ENCODE measurements around the gene AMN. TPM values are rescaled to one million over a fixed set of nuclear protein-coding genes. Genes with fewer than 3 reads are reported as not detected.

Gene AMN
- total RNA-seq (2021): 5.6 and 6.7 TPM in 2 replicates
- Bru-seq, nascent RNA: percentile 25 among the genes with signal in this experiment
- BruChase-seq, experiment 1, labeled RNA remaining after a 2-hour chase: percentile 35 among the genes with signal in this experiment
- BruChase-seq, experiment 2, labeled RNA remaining after a 6-hour chase: percentile 53 among the genes with signal in this experiment
- long read RNA-seq, partial matches to known transcripts: 8 of 11 reads
- long read RNA-seq, other reads (novel, unspliced or antisense): 3 of 11 reads

- intact Hi-C loops (cut with micrococcal nuclease; ENCODE audit: unreplicated experiment): no loop called here
- DNase-seq (ENCODE audit: low spot score): no peak
- Histone ChIP-seq H3K27me3 (replicated peaks; ENCODE audit: insufficient read depth, low read depth, low read length, poor library complexity) (peaks cover 11% of the 10 kb centered on the region), H3K4me1 (ENCODE audit: insufficient read depth, low read length, poor library complexity, severe bottlenecking) (no peaks in the 10 kb centered on the region), H3K27ac (ENCODE audit: low read depth, low read length, poor library complexity, severe bottlenecking) (no peak within 1 kb of the TSS), H3K9me3 (ENCODE audit: low read depth, low read length, poor library complexity, severe bottlenecking) (no peaks in the 10 kb centered on the region), H3K4me3 (ENCODE audit: low read depth, low read length, poor library complexity, severe bottlenecking) (peak within 1 kb of the TSS; percentile 34), H3K36me3 (ENCODE audit: insufficient read depth, low read length, poor library complexity, severe bottlenecking) (no peaks in the 10 kb centered on the region)
- no peak for TF ChIP-seq EZH2 (IDR thresholded peaks at IDR 0.05; ENCODE audit: borderline replicate concordance, low read depth, low read length, poor library complexity, severe bottlenecking)
- TF ChIP-seq, protein P1, sequence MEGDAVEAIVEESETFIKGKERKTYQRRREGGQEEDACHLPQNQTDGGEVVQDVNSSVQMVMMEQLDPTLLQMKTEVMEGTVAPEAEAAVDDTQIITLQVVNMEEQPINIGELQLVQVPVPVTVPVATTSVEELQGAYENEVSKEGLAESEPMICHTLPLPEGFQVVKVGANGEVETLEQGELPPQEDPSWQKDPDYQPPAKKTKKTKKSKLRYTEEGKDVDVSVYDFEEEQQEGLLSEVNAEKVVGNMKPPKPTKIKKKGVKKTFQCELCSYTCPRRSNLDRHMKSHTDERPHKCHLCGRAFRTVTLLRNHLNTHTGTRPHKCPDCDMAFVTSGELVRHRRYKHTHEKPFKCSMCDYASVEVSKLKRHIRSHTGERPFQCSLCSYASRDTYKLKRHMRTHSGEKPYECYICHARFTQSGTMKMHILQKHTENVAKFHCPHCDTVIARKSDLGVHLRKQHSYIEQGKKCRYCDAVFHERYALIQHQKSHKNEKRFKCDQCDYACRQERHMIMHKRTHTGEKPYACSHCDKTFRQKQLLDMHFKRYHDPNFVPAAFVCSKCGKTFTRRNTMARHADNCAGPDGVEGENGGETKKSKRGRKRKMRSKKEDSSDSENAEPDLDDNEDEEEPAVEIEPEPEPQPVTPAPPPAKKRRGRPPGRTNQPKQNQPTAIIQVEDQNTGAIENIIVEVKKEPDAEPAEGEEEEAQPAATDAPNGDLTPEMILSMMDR (conservative IDR thresholded peaks at IDR 0.05; ENCODE audit: low read depth, low read length): no peak
- ChIA-PET CTCF (no interaction called here), POLR2A (ENCODE audit: low non-redundant PET) (no interaction called here)
- no TSS peak for BruUV-seq (replicated peaks)
Observed at GRCh38 chr14:102922490-102923200, at the start of gene AMN. Gene AMN (plus strand): TSS chr14:102922663. CDS start chr14:102922689, 26 bp downstream.

DNA sequence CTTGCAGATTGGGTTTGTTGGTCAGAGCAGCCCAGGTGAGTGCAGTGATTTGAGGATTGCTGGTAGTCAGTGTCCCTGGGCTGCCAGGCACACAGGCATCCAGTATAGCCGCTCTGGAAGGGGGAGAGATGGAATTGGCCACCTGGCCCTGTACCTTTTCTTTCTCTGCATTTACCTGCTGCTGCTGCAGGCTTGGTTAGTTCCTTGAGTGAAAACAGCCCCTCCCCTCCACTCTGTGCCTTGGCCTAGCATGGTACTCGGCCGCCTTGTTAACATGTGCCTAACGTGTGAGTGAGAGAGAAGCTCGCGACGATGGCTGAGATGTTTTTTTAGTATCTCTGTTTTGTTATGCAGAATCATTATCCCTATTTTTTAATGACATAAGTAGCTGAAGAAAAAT lies 49.3 kb upstream of the AMN start:
- Histone ChIP-seq H3K9me3 (ENCODE audit: low read depth, low read length, poor library complexity, severe bottlenecking) (no peaks in the 10 kb centered on the region), H3K27me3 (replicated peaks; ENCODE audit: insufficient read depth, low read depth, low read length, poor library complexity) (no peaks in the 10 kb centered on the region), H3K4me1 (ENCODE audit: insufficient read depth, low read length, poor library complexity, severe bottlenecking) (no peaks in the 10 kb centered on the region), H3K27ac (ENCODE audit: low read depth, low read length, poor library complexity, severe bottlenecking) (no peak overlapping the region), H3K4me3 (ENCODE audit: low read depth, low read length, poor library complexity, severe bottlenecking) (no peak overlapping the region), H3K36me3 (ENCODE audit: insufficient read depth, low read length, poor library complexity, severe bottlenecking) (peaks cover 34% of the 10 kb centered on the region)
- no TSS peak for BruUV-seq (replicated peaks)
- CTCF ChIA-PET: no interaction called here
- POLR2A ChIA-PET (ENCODE audit: low non-redundant PET): no interaction called here
- intact Hi-C loops (cut with micrococcal nuclease; ENCODE audit: unreplicated experiment): no loop called here
- no peak for TF ChIP-seq EZH2 (IDR thresholded peaks at IDR 0.05; ENCODE audit: borderline replicate concordance, low read depth, low read length, poor library complexity, severe bottlenecking)
- TF ChIP-seq, protein P1 (conservative IDR thresholded peaks at IDR 0.05; ENCODE audit: low read depth, low read length): no peak
- no peak for DNase-seq (ENCODE audit: low spot score)

DNA sequence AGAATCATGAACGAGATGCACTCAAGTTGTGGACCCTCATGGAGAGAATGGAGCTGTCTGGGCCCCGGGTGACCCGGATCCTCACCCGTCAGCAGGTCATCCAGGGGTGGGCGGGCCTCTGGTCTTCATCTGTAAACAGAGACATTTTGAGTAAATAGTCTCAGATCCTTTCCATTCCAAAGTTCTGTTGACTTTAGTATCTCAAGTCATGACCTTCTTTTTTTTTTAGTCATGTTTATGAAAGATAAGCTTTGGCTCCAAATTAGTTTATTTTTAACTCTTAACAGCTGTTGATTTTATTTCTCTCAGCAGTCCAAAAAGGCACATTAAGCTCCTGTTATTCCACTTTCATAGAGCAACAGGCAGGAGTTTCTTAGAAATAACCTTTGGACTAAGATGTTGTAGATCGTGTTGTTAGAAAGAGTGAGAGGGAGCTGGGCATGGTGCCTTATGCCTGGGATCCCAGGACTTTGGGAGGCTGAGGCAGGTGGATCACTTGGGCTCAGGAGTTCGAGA lies 48.9 kb upstream of the AMN start:
- no peaks in the 10 kb centered on the region for H3K4me1 ChIP-seq (ENCODE audit: insufficient read depth, low read length, poor library complexity, severe bottlenecking)
- intact Hi-C loops (cut with micrococcal nuclease; ENCODE audit: unreplicated experiment): no loop called here
- H3K27ac ChIP-seq (ENCODE audit: low read depth, low read length, poor library complexity, severe bottlenecking): no peak overlapping the region
- TF ChIP-seq, protein P1 (conservative IDR thresholded peaks at IDR 0.05; ENCODE audit: low read depth, low read length): no peak
- TF ChIP-seq EZH2 (IDR thresholded peaks at IDR 0.05; ENCODE audit: borderline replicate concordance, low read depth, low read length, poor library complexity, severe bottlenecking): no peak
- no peak for DNase-seq (ENCODE audit: low spot score)
- CTCF ChIA-PET: no interaction called here
- H3K9me3 ChIP-seq (ENCODE audit: low read depth, low read length, poor library complexity, severe bottlenecking): no peaks in the 10 kb centered on the region
- POLR2A ChIA-PET (ENCODE audit: low non-redundant PET): no interaction called here
- H3K36me3 ChIP-seq (ENCODE audit: insufficient read depth, low read length, poor library complexity, severe bottlenecking): peaks cover 34% of the 10 kb centered on the region
- H3K27me3 ChIP-seq (replicated peaks; ENCODE audit: insufficient read depth, low read depth, low read length, poor library complexity): no peaks in the 10 kb centered on the region
- BruUV-seq (replicated peaks): no TSS peak
- no peak overlapping the region for H3K4me3 ChIP-seq (ENCODE audit: low read depth, low read length, poor library complexity, severe bottlenecking)

Measured in A673 (cell line).